GM18858 (cell line): Measurements from ENCODE around the gene LNPK.
"Not testable (repeated sequence)": the region's sequence is repeated elsewhere in the genome, so short reads cannot be mapped to it uniquely, and the experiment has no call there.

Source experiments
- ATAC-seq: cut with Tn5 transposase; IDR thresholded peaks from one replicate; pipeline ENCODE4 v1.9.1; 2021; ENCODE audit not compliant: unreplicated experiment

The LNPK gene, protein sequence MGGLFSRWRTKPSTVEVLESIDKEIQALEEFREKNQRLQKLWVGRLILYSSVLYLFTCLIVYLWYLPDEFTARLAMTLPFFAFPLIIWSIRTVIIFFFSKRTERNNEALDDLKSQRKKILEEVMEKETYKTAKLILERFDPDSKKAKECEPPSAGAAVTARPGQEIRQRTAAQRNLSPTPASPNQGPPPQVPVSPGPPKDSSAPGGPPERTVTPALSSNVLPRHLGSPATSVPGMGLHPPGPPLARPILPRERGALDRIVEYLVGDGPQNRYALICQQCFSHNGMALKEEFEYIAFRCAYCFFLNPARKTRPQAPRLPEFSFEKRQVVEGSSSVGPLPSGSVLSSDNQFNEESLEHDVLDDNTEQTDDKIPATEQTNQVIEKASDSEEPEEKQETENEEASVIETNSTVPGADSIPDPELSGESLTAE

DNA sequence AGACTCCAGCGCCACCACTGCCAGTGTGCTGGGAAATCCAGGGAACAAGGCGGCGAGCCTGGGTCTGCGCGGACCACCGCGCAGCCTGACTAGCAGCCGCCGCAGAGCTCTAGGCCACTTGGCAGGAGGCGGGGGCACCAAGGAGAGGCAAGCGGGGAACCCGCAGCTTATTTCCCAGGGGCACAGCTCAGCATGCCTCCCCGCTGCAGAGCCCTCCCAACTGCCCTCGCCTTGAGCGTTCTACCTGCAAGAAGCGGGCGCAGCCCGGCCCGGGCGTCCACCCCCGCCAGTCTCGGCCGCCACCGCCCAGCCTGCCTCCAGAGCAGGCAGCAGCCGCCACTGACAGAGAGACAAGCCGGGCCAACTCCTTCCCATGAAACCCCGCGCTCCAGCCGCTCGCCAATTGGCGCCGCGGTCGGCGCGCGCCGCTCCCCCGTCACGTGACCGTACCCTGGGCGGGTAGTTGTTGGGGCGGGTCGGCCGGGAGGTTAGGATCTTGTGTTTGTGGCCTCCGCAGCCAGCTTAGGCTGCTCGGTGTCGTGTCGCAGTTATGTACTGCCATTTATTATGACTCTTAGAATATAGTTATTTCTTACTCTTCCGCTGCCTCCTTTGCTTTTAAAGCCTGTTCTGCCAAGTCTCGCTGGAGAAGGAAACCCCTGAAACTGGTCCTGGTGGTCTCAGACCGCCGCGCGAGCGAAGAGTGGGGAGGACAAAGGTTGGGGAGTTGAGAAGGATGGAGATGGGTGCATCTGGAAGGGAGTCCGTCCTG lies at the start of gene LNPK:
LNPK (minus strand) TSS at position 352 of the 772 bp plus-strand sequence. CDS start 6,683 bp downstream, outside the sequence.
- ATAC-seq: peak; percentile 91

GRCh38 chr2:176039375-176039774 lies 37.3 kb upstream of the LNPK start:
- ATAC-seq: no peak

GRCh38 chr2:176038694-176039093 lies 36.6 kb upstream of the LNPK start:
- no peak for ATAC-seq

DNA sequence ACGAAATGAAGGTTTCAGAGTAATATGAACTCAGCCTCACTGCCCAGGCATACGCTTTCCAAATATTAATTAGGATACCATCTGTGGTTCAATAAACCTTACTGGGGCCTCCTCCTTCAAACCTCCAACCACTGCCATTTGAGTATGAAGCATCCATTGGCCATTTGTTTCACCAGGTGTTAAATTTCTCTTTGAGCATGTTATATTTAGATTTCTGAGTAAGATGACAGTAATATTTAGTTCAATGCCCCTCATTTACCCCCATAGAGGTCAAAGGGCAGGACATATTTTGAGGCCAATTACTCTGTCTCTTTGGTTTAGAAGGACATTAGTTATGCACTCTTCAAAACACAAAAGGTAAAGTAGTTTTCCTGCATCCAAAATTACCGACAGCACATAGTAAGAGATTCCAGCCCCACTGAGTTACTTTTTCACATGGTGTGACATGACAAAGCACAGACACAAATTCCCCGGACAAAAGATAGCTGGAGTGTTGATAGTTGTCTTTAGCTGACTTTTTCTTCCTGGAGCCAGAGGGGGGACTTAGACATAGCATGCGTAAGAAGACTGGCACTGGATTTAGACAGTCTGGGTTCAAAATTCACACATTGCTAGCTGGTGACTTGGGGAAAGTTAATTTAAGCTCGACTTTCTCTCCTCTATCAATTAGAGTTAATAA lies 33.1 kb upstream of the LNPK start:
- ATAC-seq: no peak

- no peak for ATAC-seq
These were observed 25.7 kb upstream of the LNPK start for GRCh38 chr2:176027806-176028205.

DNA sequence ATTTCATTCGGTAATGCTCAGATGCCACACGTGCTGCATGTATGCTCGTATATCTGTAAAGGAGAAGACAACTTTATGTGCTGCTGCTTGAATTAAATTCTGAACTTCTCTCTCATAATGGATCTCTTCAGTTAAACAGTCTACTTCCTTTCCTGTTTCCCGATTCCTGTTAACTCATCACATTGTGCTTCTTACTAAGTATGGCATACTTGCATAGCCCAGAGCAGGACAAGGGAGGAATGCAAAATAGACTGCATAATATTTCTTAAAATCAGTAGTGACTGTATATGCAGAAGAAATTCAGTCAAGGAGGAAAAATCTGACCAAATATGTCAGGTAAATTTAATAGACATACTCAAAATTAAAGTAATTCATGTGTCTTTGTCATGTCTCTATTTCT lies 23.9 kb upstream of the LNPK start:
- ATAC-seq: no peak

- no peak for ATAC-seq
These were observed 22.0 kb upstream of the LNPK start for GRCh38 chr2:176024083-176024482.

- no peak for ATAC-seq
These were observed 20.0 kb upstream of the LNPK start for GRCh38 chr2:176022048-176022447.

- no peak for ATAC-seq
These were observed 18.3 kb upstream of the LNPK start for GRCh38 chr2:176020400-176020799.

- no peak for ATAC-seq
These were observed 16.6 kb upstream of the LNPK start for GRCh38 chr2:176018708-176019107.

GRCh38 chr2:176009445-176009844 lies 7.4 kb upstream of the LNPK start:
- ATAC-seq: no peak

GRCh38 chr2:176004934-176005333 lies 2.9 kb upstream of the LNPK start:
- no peak for ATAC-seq

DNA sequence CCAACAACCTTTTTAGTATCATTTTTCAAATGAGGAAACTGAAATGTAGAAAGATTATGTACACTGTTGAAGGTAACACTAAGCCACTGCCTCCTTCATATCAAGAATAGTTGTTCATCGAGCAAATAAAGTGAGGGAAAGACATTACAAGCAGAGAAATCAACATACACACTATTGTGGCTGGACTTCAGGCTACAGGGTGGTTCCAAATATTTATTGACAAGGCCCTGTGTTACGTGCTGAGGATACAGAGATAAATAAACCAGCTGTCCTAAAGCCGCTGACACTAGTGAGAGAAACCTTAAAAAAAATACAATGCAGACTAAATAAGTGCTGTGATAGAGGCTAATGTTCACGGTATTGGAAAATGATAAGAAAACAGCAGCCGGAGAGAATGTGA lies 1.9 kb upstream of the LNPK start:
- ATAC-seq: no peak

DNA sequence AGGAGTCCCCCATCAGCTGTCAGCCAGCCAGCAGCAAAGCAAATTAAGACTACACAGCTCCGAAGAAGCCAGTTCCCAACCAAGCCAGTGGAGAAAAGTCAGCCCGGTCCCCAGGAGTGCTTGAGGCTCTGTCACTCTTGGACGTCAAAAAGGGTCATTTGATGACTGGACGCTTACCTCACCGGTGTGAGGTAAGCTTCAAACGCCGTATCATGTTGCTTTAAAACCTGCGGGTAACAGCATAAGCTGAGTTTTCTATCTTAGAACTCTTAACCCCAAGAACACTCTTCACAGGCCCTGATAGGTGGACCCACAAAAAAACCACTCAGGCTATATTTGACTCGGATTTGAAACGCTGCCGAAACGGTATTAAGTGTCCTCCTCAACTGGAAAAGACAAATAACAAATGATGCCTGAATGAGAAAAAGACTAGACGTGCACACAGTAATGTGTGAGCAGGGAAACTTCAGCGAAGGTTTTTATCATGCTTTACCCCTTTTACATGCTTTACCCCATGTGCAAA lies 682 bp upstream of the LNPK start:
- no peak for ATAC-seq

- peak; percentile 41 for ATAC-seq
These were observed 669 bp downstream of the LNPK start for GRCh38 chr2:176001281-176001915.

- no peak for ATAC-seq
These were observed 2.7 kb downstream of the LNPK start for GRCh38 chr2:175999283-175999819.

DNA sequence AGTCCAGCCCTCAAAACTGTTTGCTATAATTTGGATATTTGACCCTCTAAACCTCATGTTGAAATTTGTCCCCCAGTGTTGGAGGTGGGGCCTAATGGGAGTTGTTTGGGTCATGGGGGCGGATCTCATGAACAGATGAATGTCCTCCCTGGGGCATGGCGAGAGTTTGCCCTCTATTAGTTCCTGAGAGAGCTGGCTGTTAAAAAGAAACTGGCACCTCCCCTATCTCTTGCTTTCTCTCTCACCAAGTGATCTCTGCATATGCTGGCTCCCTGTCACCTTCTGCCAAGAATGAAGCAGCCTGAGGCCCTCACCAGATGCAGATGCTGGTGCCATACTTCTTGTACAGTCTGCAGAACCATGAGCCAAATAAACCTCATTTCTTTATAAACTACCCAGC lies 12.0 kb downstream of the LNPK start:
- ATAC-seq: no peak

DNA sequence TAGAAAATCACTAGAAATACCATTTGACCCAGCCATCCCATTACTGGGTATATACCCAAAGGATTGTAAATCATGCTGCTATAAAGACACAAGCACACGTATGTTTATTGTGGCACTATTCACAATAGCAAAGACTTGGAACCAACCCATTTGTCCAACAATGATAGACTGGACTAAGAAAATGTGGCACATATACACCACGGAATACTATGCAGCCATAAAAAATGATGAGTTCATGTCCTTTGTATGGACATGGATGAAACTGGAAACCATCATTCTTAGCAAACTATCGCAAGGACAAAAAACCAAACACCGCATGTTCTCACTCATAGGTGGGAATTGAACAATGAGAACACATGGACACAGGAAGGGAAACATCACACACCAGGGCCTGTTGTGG lies 14.9 kb downstream of the LNPK start:
- ATAC-seq: not testable (repeated sequence)

DNA sequence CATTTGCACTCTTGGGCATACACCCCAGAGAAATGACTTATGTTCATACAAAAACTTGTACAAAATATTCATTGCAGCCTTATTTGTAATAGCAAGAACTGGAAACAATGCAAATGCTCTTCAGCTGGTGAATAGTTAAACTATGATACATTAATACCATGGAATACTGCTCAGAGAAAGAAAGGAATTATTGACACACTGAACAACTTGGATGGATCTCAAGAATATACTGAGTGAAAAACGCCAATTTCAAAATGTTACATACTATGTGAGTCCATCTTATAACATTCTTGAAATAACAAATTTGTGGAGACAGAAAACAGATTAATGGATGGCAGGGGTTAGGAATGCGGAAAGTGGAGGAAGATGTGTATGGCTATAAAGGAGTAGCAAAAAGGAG lies 17.2 kb downstream of the LNPK start:
- no peak for ATAC-seq

DNA sequence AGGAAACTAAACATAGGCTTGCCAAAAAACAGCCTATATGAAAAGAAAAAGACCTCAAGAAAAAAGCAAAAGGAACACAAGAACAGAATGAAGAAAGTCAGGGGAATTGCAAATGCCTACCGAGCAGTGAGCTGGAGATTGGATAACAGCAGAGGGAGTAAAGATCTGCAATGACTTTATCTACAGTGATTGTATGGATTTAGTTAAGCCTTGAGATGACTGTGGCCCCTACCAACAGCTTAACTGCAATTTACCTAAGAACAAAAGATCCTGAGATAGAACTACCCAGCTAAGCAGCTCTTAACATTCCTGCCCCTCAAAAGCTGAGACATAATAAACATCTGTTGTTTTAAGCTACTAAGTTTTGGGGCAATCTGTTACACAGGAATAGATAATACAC lies 20.5 kb downstream of the LNPK start:
- no peak for ATAC-seq
